ENCODE data around the gene CLIC1. TPM values are rescaled to one million over a fixed set of nuclear protein-coding genes. Genes with fewer than 3 reads are reported as not detected.

Gene CLIC1
- total RNA-seq, 2 experiments from 2014 or later = 61.2 to 61.5 TPM

- no peak for ATAC-seq (ENCODE audit: poor library complexity)
- Mint-ChIP-seq H3K4me3 (no peak overlapping the region), H3K4me1 (ENCODE audit: low read depth) (peaks cover 4% of the 10 kb centered on the region), H3K27me3 (no peaks in the 10 kb centered on the region), H3K27ac (no peak overlapping the region), H3K9me3 (no peaks in the 10 kb centered on the region), H3K36me3 (ENCODE audit: low read depth) (peaks cover 47% of the 10 kb centered on the region)
- Histone ChIP-seq H3K4me1 (ENCODE audit: insufficient read depth, low read length) (peaks cover 10% of the 10 kb centered on the region), H3K9me3 (ENCODE audit: control insufficient read depth in 1 of 2, insufficient read depth in 1 of 2, low read length in 2 of 2) (no peaks in the 10 kb centered on the region), H3K36me3 (ENCODE audit: insufficient read depth, low read length) (peaks cover 72% of the 10 kb centered on the region), H3K27ac (ENCODE audit: low read depth in 1 of 2, low read length in 2 of 2) (no peak overlapping the region), H3K27me3 (ENCODE audit: control insufficient read depth in 1 of 2, insufficient read depth in 2 of 2, low read length in 2 of 2) (no peaks in the 10 kb centered on the region), H3K4me3 (ENCODE audit: low read length) (no peak overlapping the region)
- intact Hi-C loops (cut with DNase I, micrococcal nuclease) = no loop called here
- POLR2A ChIA-PET = interaction anchor here (0.6 kb wide), 1 partner anchor 103 kb away, joined by 3 read pairs; no protein-coding TSS in a partner anchor
- DNase-seq = no peak
- CTCF ChIA-PET = no interaction called here
- TF ChIP-seq CTCF (IDR thresholded peaks at IDR 0.05) = no peak
Measured at GRCh38 chr6:31782126-31782855, 46.0 kb upstream of the CLIC1 start.

GRCh38 chr6:31781244-31782125 lies 45.2 kb upstream of the CLIC1 start:
- Histone ChIP-seq H3K4me3 (ENCODE audit: low read length) (no peak overlapping the region), H3K4me1 (ENCODE audit: insufficient read depth, low read length) (peaks cover 18% of the 10 kb centered on the region), H3K9me3 (ENCODE audit: control insufficient read depth in 1 of 2, insufficient read depth in 1 of 2, low read length in 2 of 2) (no peaks in the 10 kb centered on the region), H3K27me3 (ENCODE audit: control insufficient read depth in 1 of 2, insufficient read depth in 2 of 2, low read length in 2 of 2) (no peaks in the 10 kb centered on the region), H3K36me3 (ENCODE audit: insufficient read depth, low read length) (peaks cover 72% of the 10 kb centered on the region), H3K27ac (ENCODE audit: low read depth in 1 of 2, low read length in 2 of 2) (no peak overlapping the region)
- POLR2A ChIA-PET = no interaction called here
- H3K27ac Mint-ChIP-seq = no peak overlapping the region
- no peaks in the 10 kb centered on the region for H3K9me3 Mint-ChIP-seq
- H3K27me3 Mint-ChIP-seq = no peaks in the 10 kb centered on the region
- intact Hi-C loops (cut with DNase I, micrococcal nuclease) = no loop called here
- peaks cover 48% of the 10 kb centered on the region for H3K36me3 Mint-ChIP-seq (ENCODE audit: low read depth)
- H3K4me3 Mint-ChIP-seq = no peak overlapping the region
- peaks cover 11% of the 10 kb centered on the region for H3K4me1 Mint-ChIP-seq (ENCODE audit: low read depth)
- no peak for ATAC-seq (ENCODE audit: poor library complexity)
- DNase-seq = no peak
- no peak for TF ChIP-seq CTCF (IDR thresholded peaks at IDR 0.05)
- CTCF ChIA-PET = no interaction called here

- Mint-ChIP-seq H3K4me1 (ENCODE audit: low read depth) (peaks cover 14% of the 10 kb centered on the region), H3K9me3 (no peaks in the 10 kb centered on the region), H3K4me3 (no peak overlapping the region), H3K27ac (no peak overlapping the region), H3K27me3 (no peaks in the 10 kb centered on the region), H3K36me3 (ENCODE audit: low read depth) (peaks cover 48% of the 10 kb centered on the region)
- Histone ChIP-seq H3K27me3 (ENCODE audit: control insufficient read depth in 1 of 2, insufficient read depth in 2 of 2, low read length in 2 of 2) (no peaks in the 10 kb centered on the region), H3K4me1 (ENCODE audit: insufficient read depth, low read length) (peaks cover 26% of the 10 kb centered on the region), H3K9me3 (ENCODE audit: control insufficient read depth in 1 of 2, insufficient read depth in 1 of 2, low read length in 2 of 2) (no peaks in the 10 kb centered on the region), H3K4me3 (ENCODE audit: low read length) (no peak overlapping the region), H3K27ac (ENCODE audit: low read depth in 1 of 2, low read length in 2 of 2) (no peak overlapping the region), H3K36me3 (ENCODE audit: insufficient read depth, low read length) (peaks cover 67% of the 10 kb centered on the region)
- no peak for TF ChIP-seq CTCF (IDR thresholded peaks at IDR 0.05)
- ATAC-seq (ENCODE audit: poor library complexity) (no peak), DNase-seq (no peak)
- ChIA-PET POLR2A (no interaction called here), CTCF (no interaction called here)
- intact Hi-C loops (cut with DNase I, micrococcal nuclease) = no loop called here
Measured at GRCh38 chr6:31780507-31781243, 44.3 kb upstream of the CLIC1 start.

Data from CD4-positive, alpha-beta T cell (primary cell).